Hematopoietic multipotent progenitor cell treated with erythropoietin and hydrocortisone succinate and interleukin-3 and kit ligand, for 8 days (in vitro differentiated cells): ENCODE measurements around the gene SOWAHB.

Source experiments
- DNase-seq: peaks from one replicate; pipeline ENCODE4 v3.0.0-alpha.2; 2015

Gene SOWAHB, protein sequence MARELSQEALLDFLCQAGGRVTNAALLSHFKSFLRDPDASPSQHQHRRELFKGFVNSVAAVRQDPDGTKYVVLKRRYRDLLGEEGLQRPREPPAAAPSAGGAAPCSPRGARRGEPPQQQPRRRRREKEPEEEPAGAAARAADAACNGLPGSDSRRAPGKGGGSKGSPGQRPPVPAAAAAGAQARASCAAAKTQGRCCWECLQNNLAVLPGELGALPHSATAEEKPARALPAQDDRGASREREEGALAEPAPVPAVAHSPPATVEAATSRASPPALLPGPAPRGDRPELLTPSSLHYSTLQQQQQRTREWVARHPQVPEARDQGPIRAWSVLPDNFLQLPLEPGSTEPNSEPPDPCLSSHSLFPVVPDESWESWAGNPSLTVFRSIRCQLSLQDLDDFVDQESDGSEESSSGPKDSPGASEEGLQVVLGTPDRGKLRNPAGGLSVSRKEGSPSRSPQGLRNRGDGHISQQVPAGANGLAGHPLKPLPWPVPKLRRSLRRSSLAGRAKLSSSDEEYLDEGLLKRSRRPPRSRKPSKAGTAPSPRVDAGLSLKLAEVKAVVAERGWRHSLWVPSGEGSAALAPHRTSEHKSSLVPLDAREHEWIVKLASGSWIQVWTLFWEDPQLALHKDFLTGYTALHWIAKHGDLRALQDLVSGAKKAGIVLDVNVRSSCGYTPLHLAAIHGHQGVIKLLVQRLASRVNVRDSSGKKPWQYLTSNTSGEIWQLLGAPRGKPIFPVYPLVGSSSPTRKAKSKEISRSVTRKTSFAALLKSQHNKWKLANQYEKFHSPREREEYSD

DNA sequence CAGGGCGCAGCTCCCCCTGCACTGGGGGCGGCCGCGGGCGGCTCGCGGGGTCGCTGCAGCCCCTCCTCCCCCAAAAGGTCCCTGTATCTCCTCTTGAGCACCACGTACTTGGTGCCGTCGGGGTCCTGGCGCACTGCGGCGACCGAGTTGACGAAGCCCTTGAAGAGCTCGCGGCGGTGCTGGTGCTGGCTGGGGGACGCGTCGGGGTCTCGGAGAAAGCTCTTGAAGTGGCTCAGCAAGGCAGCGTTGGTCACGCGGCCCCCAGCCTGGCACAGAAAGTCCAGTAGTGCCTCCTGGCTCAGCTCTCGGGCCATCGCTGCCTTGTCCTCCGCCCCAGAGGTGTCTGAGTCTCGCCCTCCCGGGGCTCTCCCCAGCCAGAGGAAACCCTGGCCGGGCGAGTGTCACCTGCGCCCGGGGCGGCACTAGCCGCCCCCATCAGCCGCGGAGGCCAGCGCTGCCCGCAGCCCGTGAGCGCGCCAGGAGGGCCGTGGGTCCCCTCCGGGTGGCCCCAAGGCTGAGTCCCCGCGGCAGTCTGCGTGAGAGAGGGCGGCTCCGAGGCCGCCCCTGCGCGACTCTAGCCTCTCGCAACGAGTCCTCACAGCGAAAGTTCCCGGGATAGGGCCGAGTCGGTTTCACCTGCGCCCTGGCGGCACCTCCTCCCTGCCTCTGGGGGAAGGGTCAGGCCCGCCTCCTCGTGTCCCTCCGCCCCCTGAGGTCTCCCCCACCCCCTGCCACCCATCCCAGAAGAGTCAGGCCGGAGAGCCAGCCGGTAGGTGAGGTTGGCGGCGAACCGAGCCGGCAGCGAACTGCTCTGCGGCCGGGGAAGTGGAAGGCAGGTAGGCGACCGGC is at the start of gene SOWAHB:
Gene SOWAHB (minus strand): TSS at position 609 of the 849 bp plus-strand sequence. CDS start 295 bp downstream, at position 314.
- DNase-seq = no peak

DNA sequence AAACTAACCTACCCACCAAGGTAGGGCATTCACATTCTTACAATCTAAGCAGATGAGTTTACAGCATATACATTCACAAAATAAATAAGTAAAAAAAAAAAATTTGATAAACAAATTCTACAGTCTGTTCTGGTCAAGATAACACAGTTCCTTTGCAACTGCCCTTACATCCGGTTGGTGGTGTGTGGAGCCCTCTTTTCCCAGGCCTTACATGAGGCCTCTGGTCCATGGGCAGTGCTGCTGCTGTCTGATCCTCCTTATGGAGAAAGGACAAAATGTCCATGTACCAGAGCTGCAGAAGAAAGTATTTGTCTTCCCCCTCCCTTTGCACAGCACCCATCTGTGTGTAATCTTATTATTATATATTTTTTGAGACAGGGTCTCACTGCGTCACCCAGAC is 49.4 kb upstream of the SOWAHB start:
- peak; percentile 74 for DNase-seq

DNA sequence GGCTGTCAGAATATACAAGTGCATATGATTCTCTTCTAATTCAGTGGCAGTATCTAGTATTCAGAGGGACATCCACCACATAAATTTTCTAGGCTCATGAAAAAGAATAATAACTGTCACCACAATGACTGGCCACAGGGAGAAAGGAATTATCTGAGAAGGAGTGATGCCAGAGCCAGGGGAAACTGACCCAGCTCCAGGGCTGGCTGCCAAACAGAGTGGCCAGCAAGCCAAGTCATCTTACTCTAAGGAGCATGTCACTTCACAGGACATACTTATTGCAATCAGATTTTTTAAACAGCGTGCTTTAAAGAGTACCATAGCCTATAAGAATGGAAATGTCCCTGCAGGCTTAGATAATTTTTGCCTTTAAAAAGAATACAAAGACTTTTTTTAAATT is 45.8 kb upstream of the SOWAHB start:
- DNase-seq = no peak

DNA sequence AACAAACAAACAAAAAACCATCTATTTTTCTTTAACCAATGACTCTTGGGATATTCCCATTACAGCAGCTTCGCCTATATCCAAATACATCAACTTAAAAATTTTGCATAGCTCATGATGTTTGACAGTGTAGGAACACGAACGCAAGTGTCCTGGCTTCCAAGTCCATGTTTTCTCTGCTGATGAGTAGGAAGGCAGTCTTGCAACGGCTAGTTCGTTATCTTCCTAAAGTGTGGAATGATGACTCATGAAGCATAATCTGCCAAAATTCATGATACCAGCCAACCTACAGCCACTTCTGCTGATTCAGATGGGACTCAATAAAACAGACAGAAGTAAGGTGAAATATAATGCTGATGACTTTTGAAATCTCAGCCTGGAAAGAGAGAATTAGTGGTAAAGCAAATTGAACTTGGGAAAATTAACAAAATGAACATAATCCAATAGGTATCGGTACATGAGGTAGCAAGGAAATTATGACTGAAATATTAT is 45.2 kb upstream of the SOWAHB start:
- peak; percentile 64 for DNase-seq

DNA sequence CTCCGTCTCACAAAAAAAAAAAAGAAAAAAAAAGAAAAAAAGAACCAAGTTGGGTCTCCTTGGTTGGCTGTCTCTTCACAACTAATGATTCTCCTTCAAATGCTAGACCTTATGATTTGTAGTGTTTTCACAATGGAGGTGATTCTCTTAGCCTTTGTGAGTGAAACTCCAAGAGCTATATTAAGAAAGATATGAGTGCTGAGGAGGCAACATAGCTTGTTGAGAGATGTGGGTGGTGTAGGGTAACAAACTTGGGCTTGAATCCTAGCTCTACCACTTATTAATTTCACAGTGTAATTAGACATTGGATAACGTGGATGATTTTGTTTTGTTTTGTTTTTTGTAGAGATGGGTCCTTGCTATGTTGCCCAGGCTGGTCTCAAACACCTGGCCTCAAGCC is 41.2 kb upstream of the SOWAHB start:
- no peak for DNase-seq

- no peak for DNase-seq
These were observed 33.8 kb upstream of the SOWAHB start for GRCh38 chr4:76931576-76932276.

GRCh38 chr4:76931087-76931486 is 33.1 kb upstream of the SOWAHB start:
- no peak for DNase-seq

GRCh38 chr4:76930685-76931084 is 32.7 kb upstream of the SOWAHB start:
- DNase-seq = no peak

- no peak for DNase-seq
These were observed 28.9 kb upstream of the SOWAHB start for GRCh38 chr4:76926841-76927240.

DNA sequence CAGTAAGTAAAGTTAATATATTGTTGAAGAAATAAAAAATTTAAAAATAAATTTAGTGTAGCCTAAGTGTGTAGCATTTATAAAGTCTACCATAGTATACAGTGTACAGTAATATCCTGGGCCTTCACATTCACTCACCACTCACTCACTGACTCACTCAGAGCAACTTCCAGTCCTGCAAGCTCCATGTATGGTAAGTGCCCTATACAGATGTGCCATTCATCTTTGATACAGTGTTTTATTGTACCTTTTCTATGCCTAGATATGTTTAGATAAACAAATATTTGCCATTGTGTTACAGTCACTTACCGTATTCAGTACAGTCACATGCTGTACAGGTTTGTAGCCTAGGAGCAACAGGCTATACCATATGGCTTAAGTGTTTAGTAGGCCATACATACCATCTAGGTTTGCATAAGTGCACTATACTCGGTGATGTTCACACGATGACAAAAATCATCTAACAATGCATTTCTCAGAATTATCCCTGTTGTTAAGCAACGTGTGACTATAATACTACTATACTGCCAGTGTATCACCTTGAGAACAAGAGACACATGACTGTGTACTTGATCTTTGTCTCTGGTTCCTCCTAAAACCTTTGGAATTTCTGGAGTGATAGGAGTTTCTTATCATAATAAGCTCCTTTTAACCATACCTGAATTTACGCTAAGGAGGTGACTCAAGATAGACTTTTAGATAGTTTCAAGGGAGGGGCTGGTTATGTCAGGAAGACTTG is 25.8 kb upstream of the SOWAHB start:
- no peak for DNase-seq

GRCh38 chr4:76920715-76921114 is 22.8 kb upstream of the SOWAHB start:
- no peak for DNase-seq

- no peak for DNase-seq
These were observed 11.8 kb upstream of the SOWAHB start for GRCh38 chr4:76909711-76910110.

GRCh38 chr4:76905521-76905920 is 7.6 kb upstream of the SOWAHB start:
- DNase-seq = no peak

DNA sequence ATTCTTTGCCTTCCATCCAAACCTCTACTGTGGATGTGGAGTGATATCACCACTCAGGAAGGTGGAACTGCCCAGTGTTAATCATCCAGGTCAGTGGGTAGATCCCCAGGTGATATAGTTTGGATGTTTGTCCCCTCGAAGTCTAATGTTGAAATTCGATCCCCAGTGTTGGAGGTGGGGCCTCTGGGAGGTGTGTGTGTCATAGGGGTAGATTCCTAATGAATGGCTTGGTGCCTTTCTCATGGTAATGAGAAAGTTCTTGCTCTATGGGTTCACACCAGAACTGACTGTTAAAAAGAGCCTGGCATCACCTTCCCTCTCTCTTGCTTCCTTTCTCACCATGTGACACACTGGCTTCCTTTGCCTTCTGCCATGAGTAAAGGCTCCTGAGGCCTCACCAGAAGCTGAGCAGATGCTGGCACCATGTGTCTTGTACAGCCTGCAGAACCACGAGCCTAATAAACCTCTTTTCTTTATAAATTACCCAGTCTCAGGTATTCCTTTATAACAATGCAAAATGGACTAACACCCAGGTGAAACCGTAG is 6.8 kb upstream of the SOWAHB start:
- DNase-seq = no peak

- no peak for DNase-seq
These were observed 4.4 kb upstream of the SOWAHB start for GRCh38 chr4:76902233-76902890.

DNA sequence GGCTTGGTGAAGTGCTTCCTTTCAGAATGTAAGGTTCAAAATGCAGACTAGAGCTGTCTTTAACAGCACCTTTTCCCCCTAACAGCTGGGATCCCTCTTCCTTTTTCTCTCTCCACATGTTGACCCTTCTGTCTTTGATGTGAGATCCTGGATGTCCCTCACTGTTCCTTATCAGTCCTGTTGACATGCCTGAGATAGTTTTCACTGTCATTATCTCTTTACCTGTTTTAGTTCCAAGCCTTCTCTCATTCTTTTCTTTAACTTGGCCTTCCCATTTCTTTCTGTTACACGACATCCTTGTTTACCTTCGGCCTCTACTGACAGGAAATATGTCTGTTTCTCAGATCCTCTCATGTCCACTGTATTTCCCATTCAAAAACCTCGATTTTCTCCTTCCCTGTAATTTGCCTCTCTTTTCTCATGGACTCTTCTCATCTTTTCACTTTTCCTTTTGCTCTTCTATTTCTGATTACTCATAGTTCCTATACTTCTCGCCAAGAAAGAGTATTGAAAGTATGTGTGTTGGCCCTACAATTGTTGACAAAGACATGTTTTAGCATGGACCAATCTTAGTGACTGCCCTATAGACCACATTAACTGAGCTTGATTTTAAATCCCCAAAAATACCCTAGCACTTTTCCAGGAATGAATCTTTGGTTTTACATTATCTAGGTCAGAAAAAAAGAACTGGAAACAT is 1.2 kb upstream of the SOWAHB start:
- DNase-seq = no peak

GRCh38 chr4:76898385-76898692 is 395 bp upstream of the SOWAHB start:
- no peak for DNase-seq

- no peak for DNase-seq
These were observed 1.1 kb downstream of the SOWAHB start for GRCh38 chr4:76896614-76897535.

- no peak for DNase-seq
These were observed 1.9 kb downstream of the SOWAHB start for GRCh38 chr4:76896048-76896447.
